ENCODE results near the gene DNM2. TPM values are rescaled to one million over a fixed set of nuclear protein-coding genes. Genes with fewer than 3 reads are reported as not detected.
"Not testable (repeated sequence)": the region's sequence is repeated elsewhere in the genome, so short reads cannot be mapped to it uniquely, and the experiment has no call there.

DNM2 gene
- total RNA-seq, 1 donor from 2014 or later: 117 TPM

GRCh38 chr19:10854350-10855089 lies 136.6 kb downstream of the DNM2 start:
- no peak for DNase-seq (ENCODE audit: low read depth, low spot score)
- Mint-ChIP-seq H3K4me3 (no peak overlapping the region), H3K9me3 (no peaks in the 10 kb centered on the region), H3K27ac (ENCODE audit: unreplicated experiment) (no peak overlapping the region), H3K4me1 (peaks cover 8% of the 10 kb centered on the region), H3K27me3 (ENCODE audit: low read depth) (no peaks in the 10 kb centered on the region), H3K36me3 (ENCODE audit: low read depth) (no peaks in the 10 kb centered on the region)
- TF ChIP-seq CTCF (conservative IDR thresholded peaks at IDR 0.05): no peak

- Mint-ChIP-seq H3K27me3 (ENCODE audit: low read depth) (no peaks in the 10 kb centered on the region), H3K27ac (ENCODE audit: unreplicated experiment) (no peak overlapping the region)
Measured at GRCh38 chr19:10855879-10856522, 138.1 kb downstream of the DNM2 start.

GRCh38 chr19:10856899-10857298 lies 139.0 kb downstream of the DNM2 start:
- H3K4me1 Mint-ChIP-seq: peaks cover 13% of the 10 kb centered on the region
- not testable (repeated sequence) for H3K27ac Mint-ChIP-seq (ENCODE audit: unreplicated experiment); H3K27me3 Mint-ChIP-seq (ENCODE audit: low read depth); H3K9me3 Mint-ChIP-seq; H3K4me3 Mint-ChIP-seq; H3K36me3 Mint-ChIP-seq (ENCODE audit: low read depth); DNase-seq (ENCODE audit: low read depth, low spot score)

More at GRCh38 chr19:10855879-10856522, 138.1 kb downstream of the DNM2 start:
- Mint-ChIP-seq H3K4me1 (peaks cover 9% of the 10 kb centered on the region), H3K9me3 (no peaks in the 10 kb centered on the region), H3K4me3 (no peak overlapping the region), H3K36me3 (ENCODE audit: low read depth) (no peaks in the 10 kb centered on the region)
- DNase-seq (ENCODE audit: low read depth, low spot score): no peak
- peak; percentile 59 for TF ChIP-seq CTCF (conservative IDR thresholded peaks at IDR 0.05)

- no peak overlapping the region for H3K27ac Mint-ChIP-seq (ENCODE audit: unreplicated experiment)
- no peaks in the 10 kb centered on the region for H3K36me3 Mint-ChIP-seq (ENCODE audit: low read depth)
- no peaks in the 10 kb centered on the region for H3K9me3 Mint-ChIP-seq
- peak; percentile 55 for DNase-seq (ENCODE audit: low read depth, low spot score)
- no peaks in the 10 kb centered on the region for H3K27me3 Mint-ChIP-seq (ENCODE audit: low read depth)
- no peak overlapping the region for H3K4me3 Mint-ChIP-seq
- TF ChIP-seq CTCF (conservative IDR thresholded peaks at IDR 0.05): peak; percentile 78
- H3K4me1 Mint-ChIP-seq: peaks cover 20% of the 10 kb centered on the region
Measured at GRCh38 chr19:10858204-10858828, 140.4 kb downstream of the DNM2 start.

GRCh38 chr19:10861103-10861651 lies 143.3 kb downstream of the DNM2 start:
- peak; percentile 44 for DNase-seq (ENCODE audit: low read depth, low spot score)
- no peak overlapping the region for H3K27ac Mint-ChIP-seq (ENCODE audit: unreplicated experiment)
- H3K36me3 Mint-ChIP-seq (ENCODE audit: low read depth): no peaks in the 10 kb centered on the region
- peaks cover 26% of the 10 kb centered on the region for H3K4me1 Mint-ChIP-seq
- H3K9me3 Mint-ChIP-seq: no peaks in the 10 kb centered on the region
- H3K4me3 Mint-ChIP-seq: no peak overlapping the region
- no peaks in the 10 kb centered on the region for H3K27me3 Mint-ChIP-seq (ENCODE audit: low read depth)
- peak; percentile 55 for TF ChIP-seq CTCF (conservative IDR thresholded peaks at IDR 0.05)
